GM12865 (cell line): Measurements from ENCODE around the gene MAP3K14.

Experiments used
- DNase-seq: peaks from one replicate; pipeline ENCODE4 v3.0.0; 2010; ENCODE audit warnings: low read depth
- H3K4me3 ChIP-seq: 2 replicates; pipeline ENCODE4 v1.5.1; 2011; ENCODE audit warnings: mild to moderate bottlenecking, low read depth, low read length, control low read depth
- CTCF ChIP-seq: IDR thresholded peaks from 2 replicates; pipeline ENCODE4 v1.5.1; 2011; ENCODE audit warnings: low read length, control low read depth, low read depth, inconsistent platforms; ENCODE audit not compliant: insufficient read depth; ENCODE audit errors: missing control alignments

Gene MAP3K14

GRCh38 chr17:45266372-45266926, 50.4 kb downstream of the MAP3K14 start:
- no peak for TF ChIP-seq CTCF
- no peak for DNase-seq
- no peak overlapping the region for H3K4me3 ChIP-seq

GRCh38 chr17:45265821-45266220, 51.0 kb downstream of the MAP3K14 start:
- H3K4me3 ChIP-seq, result no peak overlapping the region
- no peak for DNase-seq
- no peak for TF ChIP-seq CTCF

- DNase-seq, result no peak
- TF ChIP-seq CTCF, result no peak
- no peak overlapping the region for H3K4me3 ChIP-seq
These were observed 51.8 kb downstream of the MAP3K14 start for GRCh38 chr17:45264988-45265387.

- no peak for DNase-seq
- TF ChIP-seq CTCF, result no peak
- H3K4me3 ChIP-seq, result no peak overlapping the region
These were observed 52.4 kb downstream of the MAP3K14 start for GRCh38 chr17:45264430-45264829.

- DNase-seq, result no peak
- H3K4me3 ChIP-seq, result no peak overlapping the region
- no peak for TF ChIP-seq CTCF
These were observed 53.4 kb downstream of the MAP3K14 start for GRCh38 chr17:45263477-45263860.

- H3K4me3 ChIP-seq, result no peak overlapping the region
- no peak for TF ChIP-seq CTCF
- no peak for DNase-seq
These were observed 54.0 kb downstream of the MAP3K14 start for GRCh38 chr17:45262516-45263476.
